Left lobe of liver (tissue), 2 donors: Measurements from ENCODE around the gene CTRB2. TPM values are rescaled to one million over a fixed set of nuclear protein-coding genes. Genes with fewer than 3 reads are reported as not detected.
A peak's percentile ranks its signal among the peaks of the same experiment; 100 is the strongest.
"Not testable (repeated sequence)": the region's sequence is repeated elsewhere in the genome, so short reads cannot be mapped to it uniquely, and the experiment has no call there.

Experiments
- ATAC-seq: fragments of 200-7000 bp; cut with Tn5 transposase; one replicate; pipeline ENCODE4 v1.9.1; 2020; ENCODE audit warnings: mild to moderate bottlenecking, moderate library complexity
- DNase-seq: peaks from one replicate; pipeline ENCODE4 v3.0.0-alpha.2; 2020; ENCODE audit warnings: low spot score
- total RNA-seq: library from RNA; stranded (reverse); gene quantifications from one replicate; pipeline ENCODE4 v1.2.1, GENCODE V29; 2021
- donor health status: DM: no; HTN: no; CAD: no; lungs with moderate emphysema.
- donor health status: DM: no; HTN: yes; CAD: no.

Gene CTRB2
- total RNA-seq, 1 donor from 2014 or later: 12.7 TPM

GRCh38 chr16:75242436-75243078, 35.6 kb upstream of the CTRB2 start:
- DNase-seq, ATAC-seq: not testable (repeated sequence)

GRCh38 chr16:75241955-75242354, 35.0 kb upstream of the CTRB2 start:
- DNase-seq (no peak), ATAC-seq (no peak)

GRCh38 chr16:75241412-75241811, 34.5 kb upstream of the CTRB2 start:
- ATAC-seq (no peak), DNase-seq (no peak)

- ATAC-seq: not testable (repeated sequence)
These were observed 33.7 kb upstream of the CTRB2 start for GRCh38 chr16:75240633-75241032.

GRCh38 chr16:75239542-75240122, 32.7 kb upstream of the CTRB2 start:
- ATAC-seq: no peak
- no peak for DNase-seq

More at GRCh38 chr16:75240633-75241032, 33.7 kb upstream of the CTRB2 start:
- not testable (repeated sequence) for DNase-seq

- DNase-seq (no peak), ATAC-seq (no peak)
These were observed 32.0 kb upstream of the CTRB2 start for GRCh38 chr16:75238853-75239541.

- peak; percentile 1 for ATAC-seq
- DNase-seq: no peak
These were observed 31.3 kb upstream of the CTRB2 start for GRCh38 chr16:75238132-75238852.

GRCh38 chr16:75237398-75238131, 30.6 kb upstream of the CTRB2 start:
- DNase-seq: no peak
- no peak for ATAC-seq

- ATAC-seq: no peak
- DNase-seq: no peak
These were observed 29.9 kb upstream of the CTRB2 start for GRCh38 chr16:75236736-75237397.

GRCh38 chr16:75236232-75236631, 29.3 kb upstream of the CTRB2 start:
- ATAC-seq (no peak), DNase-seq (no peak)

GRCh38 chr16:75235721-75236193, 28.8 kb upstream of the CTRB2 start:
- DNase-seq (no peak), ATAC-seq (no peak)

- ATAC-seq: peak; percentile 3
- no peak for DNase-seq
These were observed 28.1 kb upstream of the CTRB2 start for GRCh38 chr16:75234856-75235696.

GRCh38 chr16:75233611-75233938, 26.6 kb upstream of the CTRB2 start:
- DNase-seq: no peak
- ATAC-seq: no peak

- DNase-seq (no peak), ATAC-seq (no peak)
These were observed 24.6 kb upstream of the CTRB2 start for GRCh38 chr16:75231570-75231969.

- no peak for ATAC-seq
These were observed 23.6 kb upstream of the CTRB2 start for GRCh38 chr16:75230471-75231110.

GRCh38 chr16:75229172-75230031, 22.4 kb upstream of the CTRB2 start:
- no peak for ATAC-seq
- no peak for DNase-seq

More at GRCh38 chr16:75230471-75231110, 23.6 kb upstream of the CTRB2 start:
- DNase-seq: no peak

- DNase-seq (no peak), ATAC-seq (no peak)
These were observed 21.4 kb upstream of the CTRB2 start for GRCh38 chr16:75228143-75228976.
